HG03558 (cell line): ENCODE data around the gene ZNF662.
"Not testable (repeated sequence)": the region's sequence is repeated elsewhere in the genome, so short reads cannot be mapped to it uniquely, and the experiment has no call there.

Experiments used
- ATAC-seq: cut with Tn5 transposase; IDR thresholded peaks from one replicate; pipeline ENCODE4 v1.9.1; 2021; ENCODE audit warnings: moderate number of reproducible peaks; ENCODE audit not compliant: unreplicated experiment; ENCODE audit errors: extremely low read depth

Gene ZNF662

GRCh38 chr3:42906070-42906847 lies at the start of gene ZNF662:
TSS of gene ZNF662 (plus strand) at chr3:42906142. CDS start at chr3:42908115, 1,973 bp downstream.
- ATAC-seq, result no peak

- no peak for ATAC-seq
These were observed 49.4 kb upstream of the ZNF662 start for GRCh38 chr3:42856544-42856943.

GRCh38 chr3:42864321-42864950 lies 41.5 kb upstream of the ZNF662 start:
- ATAC-seq, result no peak

- ATAC-seq, result no peak
These were observed 40.7 kb upstream of the ZNF662 start for GRCh38 chr3:42865256-42865655.

- ATAC-seq, result no peak
These were observed 38.8 kb upstream of the ZNF662 start for GRCh38 chr3:42867138-42867537.

- ATAC-seq, result no peak
These were observed 37.1 kb upstream of the ZNF662 start for GRCh38 chr3:42868841-42869240.

GRCh38 chr3:42871592-42872196 lies 34.2 kb upstream of the ZNF662 start:
- no peak for ATAC-seq

- no peak for ATAC-seq
These were observed 33.2 kb upstream of the ZNF662 start for GRCh38 chr3:42872718-42873117.

- ATAC-seq, result no peak
These were observed 32.5 kb upstream of the ZNF662 start for GRCh38 chr3:42873221-42873982.

GRCh38 chr3:42874749-42875148 lies 31.2 kb upstream of the ZNF662 start:
- ATAC-seq, result no peak

- no peak for ATAC-seq
These were observed 30.4 kb upstream of the ZNF662 start, which contains the start of gene CYP8B1 for GRCh38 chr3:42875325-42876151. TSS of gene CYP8B1 (minus strand) at chr3:42875879. CDS start at chr3:42875816, 63 bp downstream.

GRCh38 chr3:42876401-42876800 lies 29.5 kb upstream of the ZNF662 start:
- ATAC-seq, result no peak

- no peak for ATAC-seq
These were observed 28.8 kb upstream of the ZNF662 start for GRCh38 chr3:42876940-42877720.

GRCh38 chr3:42877881-42878280 lies 28.1 kb upstream of the ZNF662 start:
- ATAC-seq, result no peak

GRCh38 chr3:42880183-42880582 lies 25.8 kb upstream of the ZNF662 start:
- ATAC-seq, result no peak

- ATAC-seq, result peak; percentile 96
These were observed 25.1 kb upstream of the ZNF662 start for GRCh38 chr3:42880601-42881451.

GRCh38 chr3:42883251-42883930 lies 22.6 kb upstream of the ZNF662 start:
- not testable (repeated sequence) for ATAC-seq
